Fibroblast of lung (primary cell): ENCODE results near the gene CHPF2.

Experiments used
- CTCF ChIP-seq, 2 donors: IDR thresholded peaks in 1 of 2; conservative IDR thresholded peaks in 1 of 2; 1 replicate in 1 of 2; 2 replicates in 1 of 2; pipeline ENCODE4 v1.5.1; 2011 to 2012; ENCODE audit warnings: low read length in 2 of 2, control low read depth in 1 of 2, inconsistent platforms in 1 of 2, low read depth in 1 of 2, mild to moderate bottlenecking in 1 of 2
- EZH2 ChIP-seq: IDR thresholded peaks from 2 replicates; pipeline ENCODE4 v1.5.1; 2012; ENCODE audit warnings: low read length, control low read depth, mild to moderate bottlenecking; ENCODE audit errors: missing control alignments

- no peak for TF ChIP-seq EZH2
- TF ChIP-seq CTCF (conservative IDR thresholded peaks at IDR 0.05 in 1 of 2, IDR thresholded peaks at IDR 0.05 in 1 of 2; ENCODE audit: low read depth in 1 of 2, low read length in 2 of 2): no peak
These were observed 26.6 kb upstream of the CHPF2 start for GRCh38 chr7:151205730-151206129.
